ENCODE measurements around the gene TSPAN9.

The TSPAN9 gene

GRCh38 chr12:3076730-3077571, at the start of gene TSPAN9:
TSPAN9 (plus strand) TSS chr12:3077379; CDS start chr12:3201194, 123,815 bp downstream.
- no peaks in the 10 kb centered on the region for H3K9me3 Mint-ChIP-seq
- no peaks in the 10 kb centered on the region for H3K36me3 Mint-ChIP-seq
- no peak within 1 kb of the TSS for H3K27ac Mint-ChIP-seq
- no peaks in the 10 kb centered on the region for H3K27me3 Mint-ChIP-seq
- peaks cover 12% of the 10 kb centered on the region for H3K4me1 Mint-ChIP-seq
- H3K4me3 Mint-ChIP-seq: peak within 1 kb of the TSS; percentile 81

GRCh38 chr12:3028108-3028507, 49.1 kb upstream of the TSPAN9 start:
- no peaks in the 10 kb centered on the region for H3K9me3 Mint-ChIP-seq
- no peak overlapping the region for H3K4me3 Mint-ChIP-seq
- no peaks in the 10 kb centered on the region for H3K4me1 Mint-ChIP-seq
- H3K27ac Mint-ChIP-seq: no peak overlapping the region
- H3K36me3 Mint-ChIP-seq: no peaks in the 10 kb centered on the region
- H3K27me3 Mint-ChIP-seq: peaks cover 3% of the 10 kb centered on the region

DNA sequence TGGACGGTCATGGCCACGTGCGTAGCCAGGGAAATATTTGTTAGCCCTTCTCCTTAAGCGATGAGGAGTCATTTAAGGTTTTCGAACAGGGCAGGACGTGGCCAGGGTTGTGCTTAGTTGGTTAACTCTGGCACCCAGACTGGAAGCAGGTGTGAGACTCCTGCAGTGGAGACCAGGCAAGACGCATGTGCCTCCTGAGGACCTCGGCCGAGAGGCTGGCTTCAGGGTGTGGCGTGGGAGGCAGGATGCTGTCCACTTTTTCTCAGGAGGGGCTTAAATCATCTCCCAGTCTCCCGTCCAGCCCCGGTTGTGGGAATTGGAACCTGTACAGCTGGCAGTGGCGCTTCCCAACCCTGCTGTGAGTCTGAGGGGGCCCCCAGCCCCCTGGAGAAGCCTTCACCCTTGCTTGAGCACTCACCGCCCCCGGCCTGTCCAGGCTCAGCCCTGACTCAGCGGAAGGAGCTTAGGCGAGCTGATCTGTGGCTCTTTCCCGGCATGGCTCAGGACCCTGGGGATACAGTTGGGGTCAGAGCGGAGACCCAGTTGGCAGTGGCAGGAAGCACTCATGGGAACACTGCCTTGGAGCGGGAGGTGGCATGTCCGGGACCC, 46.3 kb upstream of the TSPAN9 start:
- H3K27ac Mint-ChIP-seq: no peak overlapping the region
- no peaks in the 10 kb centered on the region for H3K9me3 Mint-ChIP-seq
- H3K4me3 Mint-ChIP-seq: no peak overlapping the region
- no peaks in the 10 kb centered on the region for H3K36me3 Mint-ChIP-seq
- no peaks in the 10 kb centered on the region for H3K4me1 Mint-ChIP-seq
- peaks cover 3% of the 10 kb centered on the region for H3K27me3 Mint-ChIP-seq

GRCh38 chr12:3032161-3032560, 45.0 kb upstream of the TSPAN9 start:
- H3K36me3 Mint-ChIP-seq: no peaks in the 10 kb centered on the region
- H3K9me3 Mint-ChIP-seq: no peaks in the 10 kb centered on the region
- no peak overlapping the region for H3K4me3 Mint-ChIP-seq
- no peaks in the 10 kb centered on the region for H3K4me1 Mint-ChIP-seq
- H3K27ac Mint-ChIP-seq: no peak overlapping the region
- peaks cover 3% of the 10 kb centered on the region for H3K27me3 Mint-ChIP-seq

DNA sequence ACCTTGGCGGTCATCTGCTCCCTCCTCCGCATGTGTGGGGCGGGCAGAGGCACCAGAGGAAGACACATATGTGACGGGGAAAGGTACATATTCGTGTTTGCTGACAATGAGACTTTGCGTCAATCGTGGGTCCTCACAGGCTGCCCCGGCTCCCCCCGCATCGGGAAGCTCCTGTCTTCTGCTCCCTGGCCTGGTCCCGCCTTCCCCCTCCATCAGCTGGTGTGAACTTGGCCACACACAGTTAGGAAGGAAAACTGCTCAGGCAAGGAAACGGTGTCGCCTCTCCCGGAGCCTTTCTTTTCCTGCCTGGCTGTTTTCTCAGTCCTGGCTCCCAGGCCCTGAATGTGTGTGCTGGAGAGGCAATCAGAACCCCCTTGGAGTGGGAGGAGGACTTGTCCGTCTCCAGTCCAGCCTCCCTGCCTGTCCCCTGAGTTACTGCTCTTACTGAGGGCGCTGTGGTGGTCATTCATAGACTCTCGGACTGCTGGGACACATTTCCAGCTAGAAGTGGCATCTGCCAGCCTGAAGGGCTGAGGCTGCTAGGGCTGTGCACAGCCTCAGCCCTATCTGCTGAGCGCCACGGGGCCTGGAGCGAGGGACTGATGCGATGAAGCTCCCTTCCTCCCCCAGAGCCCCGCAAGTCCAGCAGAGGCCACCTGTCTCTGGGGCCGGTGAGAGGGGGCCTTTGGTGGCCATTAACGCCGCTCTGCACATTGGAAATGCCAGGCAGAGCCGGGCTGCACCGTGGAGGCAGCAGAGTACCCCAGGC, 44.2 kb upstream of the TSPAN9 start:
- Mint-ChIP-seq H3K4me1 (no peaks in the 10 kb centered on the region), H3K4me3 (no peak overlapping the region), H3K9me3 (no peaks in the 10 kb centered on the region), H3K27ac (no peak overlapping the region), H3K27me3 (peaks cover 3% of the 10 kb centered on the region), H3K36me3 (no peaks in the 10 kb centered on the region)

DNA sequence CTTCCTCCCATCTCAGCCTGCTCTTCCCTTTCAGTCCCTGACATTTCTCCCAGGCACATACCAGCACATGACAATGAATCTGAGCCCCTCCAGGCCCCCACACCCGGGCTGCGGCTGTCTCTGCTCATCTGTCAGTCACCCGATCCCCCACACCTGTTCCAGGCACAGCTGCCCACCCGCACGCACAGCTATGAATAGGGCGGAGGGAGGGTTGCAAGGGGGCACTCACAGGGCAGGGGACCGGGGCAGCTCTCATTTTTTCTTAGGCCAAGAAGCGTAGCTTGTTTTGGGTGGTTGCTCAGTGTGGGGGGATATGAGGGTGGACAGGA, 43.7 kb upstream of the TSPAN9 start:
- H3K27ac Mint-ChIP-seq: no peak overlapping the region
- H3K4me1 Mint-ChIP-seq: no peaks in the 10 kb centered on the region
- no peaks in the 10 kb centered on the region for H3K36me3 Mint-ChIP-seq
- H3K27me3 Mint-ChIP-seq: peaks cover 3% of the 10 kb centered on the region
- no peak overlapping the region for H3K4me3 Mint-ChIP-seq
- no peaks in the 10 kb centered on the region for H3K9me3 Mint-ChIP-seq

GRCh38 chr12:3034067-3034750, 43.0 kb upstream of the TSPAN9 start:
- H3K27ac Mint-ChIP-seq: no peak overlapping the region
- H3K4me3 Mint-ChIP-seq: no peak overlapping the region
- H3K9me3 Mint-ChIP-seq: no peaks in the 10 kb centered on the region
- no peaks in the 10 kb centered on the region for H3K4me1 Mint-ChIP-seq
- no peaks in the 10 kb centered on the region for H3K36me3 Mint-ChIP-seq
- H3K27me3 Mint-ChIP-seq: peaks cover 3% of the 10 kb centered on the region

DNA sequence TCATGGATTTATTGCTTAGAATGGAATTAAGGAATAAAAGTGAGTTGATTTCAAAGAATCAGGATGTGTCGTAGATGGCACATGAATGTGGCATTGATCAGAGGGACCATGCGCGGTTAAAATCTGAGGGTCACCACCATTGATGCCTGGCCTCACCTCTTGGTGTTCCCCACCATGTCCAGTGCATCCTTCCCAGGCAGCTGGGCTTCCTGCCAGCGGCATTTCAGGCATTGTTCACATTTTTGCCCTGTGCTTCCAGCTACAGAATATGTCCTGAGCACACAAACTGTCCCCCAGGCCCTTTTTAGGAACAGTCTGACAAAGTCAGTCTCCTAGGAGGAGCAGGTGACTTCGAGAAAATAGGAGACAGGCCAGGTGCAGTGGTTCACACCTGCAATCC, 42.0 kb upstream of the TSPAN9 start:
- no peaks in the 10 kb centered on the region for H3K36me3 Mint-ChIP-seq
- peaks cover 1% of the 10 kb centered on the region for H3K27me3 Mint-ChIP-seq

GRCh38 chr12:3035815-3036702, 41.1 kb upstream of the TSPAN9 start:
- no peak overlapping the region for H3K27ac Mint-ChIP-seq
- no peak overlapping the region for H3K4me3 Mint-ChIP-seq
- H3K36me3 Mint-ChIP-seq: no peaks in the 10 kb centered on the region
- no peaks in the 10 kb centered on the region for H3K9me3 Mint-ChIP-seq
- H3K4me1 Mint-ChIP-seq: no peaks in the 10 kb centered on the region
- no peaks in the 10 kb centered on the region for H3K27me3 Mint-ChIP-seq

More for the DNA sequence above, 42.0 kb upstream of the TSPAN9 start:
- H3K9me3 Mint-ChIP-seq: no peaks in the 10 kb centered on the region
- no peak overlapping the region for H3K4me3 Mint-ChIP-seq
- H3K27ac Mint-ChIP-seq: no peak overlapping the region
- no peaks in the 10 kb centered on the region for H3K4me1 Mint-ChIP-seq

DNA sequence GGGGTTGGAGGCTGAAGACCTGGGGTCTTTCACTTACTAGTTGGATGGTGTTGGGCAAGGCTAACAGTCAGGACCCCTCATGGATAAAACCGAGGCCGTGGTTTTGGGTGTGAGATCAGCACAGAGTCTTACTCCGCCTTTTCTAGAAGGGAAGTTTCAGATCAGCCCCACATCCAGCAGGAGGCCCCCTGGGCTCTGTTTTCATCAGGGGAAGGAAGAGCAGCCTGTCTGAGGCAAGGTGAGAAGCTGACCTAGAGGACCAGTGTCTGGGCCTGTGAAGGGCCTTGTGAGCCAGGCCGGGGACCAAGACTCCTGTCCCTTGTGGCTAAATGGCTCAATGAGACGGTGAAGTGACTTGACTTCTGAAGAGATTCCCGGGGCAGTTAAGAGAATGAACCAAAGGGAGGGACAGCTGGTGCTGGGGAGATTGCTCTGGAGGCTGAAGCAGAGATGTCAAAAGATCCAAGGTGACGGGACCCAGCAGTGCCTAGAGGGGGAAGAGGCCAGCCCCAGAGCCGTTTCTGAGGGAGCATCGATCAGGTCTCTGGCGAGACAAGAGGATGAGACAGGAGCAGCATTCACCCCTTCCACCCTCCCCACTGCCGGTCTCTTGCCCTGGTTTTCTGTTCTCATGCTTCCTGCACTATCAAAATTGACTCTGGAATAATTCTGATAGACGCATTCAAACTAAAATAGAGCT, 40.1 kb upstream of the TSPAN9 start:
- Mint-ChIP-seq H3K27ac (peak overlapping the region; percentile 9), H3K27me3 (peaks cover 5% of the 10 kb centered on the region), H3K9me3 (no peaks in the 10 kb centered on the region), H3K4me3 (no peak overlapping the region), H3K36me3 (no peaks in the 10 kb centered on the region), H3K4me1 (no peaks in the 10 kb centered on the region)

DNA sequence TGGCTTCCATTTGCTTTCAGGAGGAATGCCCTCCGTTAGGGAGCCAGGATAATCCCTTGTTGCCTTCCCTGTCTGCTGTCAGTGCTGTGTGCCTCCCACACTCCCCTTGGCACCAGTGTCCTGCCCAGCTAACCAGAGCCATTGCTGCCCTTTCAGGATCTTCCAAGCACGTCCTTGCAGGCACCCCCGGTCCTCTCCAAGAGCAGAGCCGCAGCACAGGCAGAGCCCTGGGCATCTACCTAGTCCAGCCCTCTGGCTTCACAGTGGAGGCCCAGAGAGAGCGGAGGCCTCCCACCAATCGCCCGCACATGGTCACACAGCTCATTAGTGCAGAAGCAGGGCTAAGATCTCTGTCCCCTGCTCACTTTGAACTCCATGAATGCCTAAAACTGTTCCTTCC, 39.0 kb upstream of the TSPAN9 start:
- H3K27ac Mint-ChIP-seq: no peak overlapping the region
- no peaks in the 10 kb centered on the region for H3K9me3 Mint-ChIP-seq
- no peaks in the 10 kb centered on the region for H3K36me3 Mint-ChIP-seq
- no peak overlapping the region for H3K4me3 Mint-ChIP-seq
- no peaks in the 10 kb centered on the region for H3K4me1 Mint-ChIP-seq
- H3K27me3 Mint-ChIP-seq: peaks cover 11% of the 10 kb centered on the region

DNA sequence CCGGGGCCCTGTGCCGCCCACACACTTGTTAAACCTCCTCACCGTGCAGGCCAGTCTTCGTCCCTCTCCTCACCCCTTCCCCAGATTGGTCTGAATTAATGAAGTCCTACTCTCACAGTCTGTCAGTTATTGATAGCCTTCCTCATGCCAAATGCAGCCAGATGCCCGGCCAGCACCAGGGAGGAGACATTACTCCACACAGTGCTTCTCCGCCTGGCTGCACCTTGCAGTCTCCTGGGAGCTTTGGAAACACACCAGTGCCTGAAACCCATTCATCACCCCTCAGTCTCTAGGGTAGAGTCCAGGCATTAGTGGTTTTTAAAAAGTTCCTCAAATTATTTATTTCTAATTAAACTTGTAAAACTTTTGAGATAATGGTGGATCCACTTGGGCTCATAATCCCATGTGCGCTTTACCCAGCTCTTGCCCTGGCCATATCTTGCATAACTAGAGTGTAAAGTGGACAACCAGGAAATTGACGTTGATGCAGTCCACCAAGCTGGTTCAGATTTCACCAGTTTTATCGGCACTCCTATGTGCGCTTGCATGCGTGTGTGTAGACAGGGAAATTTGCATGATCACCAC, 38.2 kb upstream of the TSPAN9 start:
- no peaks in the 10 kb centered on the region for H3K36me3 Mint-ChIP-seq
- no peak overlapping the region for H3K4me3 Mint-ChIP-seq
- no peak overlapping the region for H3K27ac Mint-ChIP-seq
- H3K4me1 Mint-ChIP-seq: no peaks in the 10 kb centered on the region
- peaks cover 16% of the 10 kb centered on the region for H3K27me3 Mint-ChIP-seq
- no peaks in the 10 kb centered on the region for H3K9me3 Mint-ChIP-seq

GRCh38 chr12:3040026-3040656, 37.0 kb upstream of the TSPAN9 start:
- Mint-ChIP-seq H3K27ac (no peak overlapping the region), H3K27me3 (peaks cover 19% of the 10 kb centered on the region), H3K4me1 (no peaks in the 10 kb centered on the region), H3K36me3 (no peaks in the 10 kb centered on the region), H3K4me3 (no peak overlapping the region), H3K9me3 (no peaks in the 10 kb centered on the region)
